Upper lobe of right lung (tissue), 1 donor: ENCODE measurements around the gene RIPOR3. TPM values are rescaled to one million over a fixed set of nuclear protein-coding genes. Genes with fewer than 3 reads are reported as not detected.
"Not testable (repeated sequence)": the region's sequence is repeated elsewhere in the genome, so short reads cannot be mapped to it uniquely, and the experiment has no call there.

Source experiments
- ATAC-seq: fragments of 200-7000 bp; cut with Tn5 transposase; one replicate; pipeline ENCODE4 v1.9.1; 2020; ENCODE audit warnings: mild to moderate bottlenecking, moderate library complexity
- DNase-seq: peaks from one replicate; pipeline ENCODE4 v3.0.0-alpha.2; 2020
- H3K27ac ChIP-seq: fragments of 200-600 bp; one replicate; pipeline ENCODE4 v1.8.0; 2022
- H3K27me3 ChIP-seq: fragments of 200-600 bp; one replicate; pipeline ENCODE4 v1.8.0; 2022; ENCODE audit warnings: mild to moderate bottlenecking
- H3K36me3 ChIP-seq: fragments of 200-600 bp; one replicate; pipeline ENCODE4 v1.8.0; 2022
- H3K4me1 ChIP-seq: fragments of 200-600 bp; one replicate; pipeline ENCODE4 v1.8.0; 2022
- H3K4me3 ChIP-seq: fragments of 200-600 bp; one replicate; pipeline ENCODE4 v1.8.0; 2022; ENCODE audit warnings: mild to moderate bottlenecking
- H3K9me3 ChIP-seq: fragments of 200-600 bp; one replicate; pipeline ENCODE4 v1.8.0; 2022
- intact Hi-C: fragments of 100-400 bp; cut with DNase I; formaldehyde crosslinking; loops from one replicate; pipeline ENCODE4 v1.11.0; 2022
- total RNA-seq: library from RNA; stranded (reverse); fragmentation: NEBNext Ultra II Directional; extraction: Animal tissue kit (Norgen Biotek cat#: 25700); gene quantifications from one replicate; pipeline ENCODE4 v1.2.1, GENCODE V29; 2021
- TF ChIP-seq, protein P1 (sequence below): fragments of 200-600 bp; IDR thresholded peaks from one replicate; pipeline ENCODE4 v1.8.0; 2022; ENCODE audit warnings: antibody characterized with exemption
- donor health status: DM: no; HTN: yes; CAD: no; lungs with severe emphysema.

The RIPOR3 gene
- total RNA-seq, 1 donor from 2014 or later, result 6.8 TPM

DNA sequence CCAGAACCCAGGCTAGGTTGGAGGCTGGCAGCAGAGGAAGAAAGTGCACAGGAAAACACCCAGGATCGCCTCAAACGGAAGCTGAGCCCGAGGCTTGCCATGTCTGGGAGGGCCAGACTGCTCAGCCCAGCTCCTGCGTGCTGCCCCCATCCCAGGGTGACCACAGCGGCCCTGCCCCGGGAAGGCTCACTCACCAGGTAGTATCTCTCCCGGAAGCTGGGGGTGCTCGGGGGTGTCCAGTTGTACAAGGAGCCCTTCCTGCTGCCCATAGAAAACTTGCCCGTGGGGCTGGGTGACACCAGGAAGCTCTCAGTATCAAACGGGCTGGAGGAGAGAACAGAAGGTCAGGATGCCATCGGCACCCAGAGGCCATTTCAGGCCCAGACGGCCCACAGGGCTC, 86.9 kb downstream of the RIPOR3 start:
- no peaks in the 10 kb centered on the region for H3K4me1 ChIP-seq
- no peaks in the 10 kb centered on the region for H3K9me3 ChIP-seq
- H3K27me3 ChIP-seq, result no peaks in the 10 kb centered on the region
- intact Hi-C loops, result no loop called here
- ATAC-seq (no peak), DNase-seq (no peak)
- TF ChIP-seq, protein P1, sequence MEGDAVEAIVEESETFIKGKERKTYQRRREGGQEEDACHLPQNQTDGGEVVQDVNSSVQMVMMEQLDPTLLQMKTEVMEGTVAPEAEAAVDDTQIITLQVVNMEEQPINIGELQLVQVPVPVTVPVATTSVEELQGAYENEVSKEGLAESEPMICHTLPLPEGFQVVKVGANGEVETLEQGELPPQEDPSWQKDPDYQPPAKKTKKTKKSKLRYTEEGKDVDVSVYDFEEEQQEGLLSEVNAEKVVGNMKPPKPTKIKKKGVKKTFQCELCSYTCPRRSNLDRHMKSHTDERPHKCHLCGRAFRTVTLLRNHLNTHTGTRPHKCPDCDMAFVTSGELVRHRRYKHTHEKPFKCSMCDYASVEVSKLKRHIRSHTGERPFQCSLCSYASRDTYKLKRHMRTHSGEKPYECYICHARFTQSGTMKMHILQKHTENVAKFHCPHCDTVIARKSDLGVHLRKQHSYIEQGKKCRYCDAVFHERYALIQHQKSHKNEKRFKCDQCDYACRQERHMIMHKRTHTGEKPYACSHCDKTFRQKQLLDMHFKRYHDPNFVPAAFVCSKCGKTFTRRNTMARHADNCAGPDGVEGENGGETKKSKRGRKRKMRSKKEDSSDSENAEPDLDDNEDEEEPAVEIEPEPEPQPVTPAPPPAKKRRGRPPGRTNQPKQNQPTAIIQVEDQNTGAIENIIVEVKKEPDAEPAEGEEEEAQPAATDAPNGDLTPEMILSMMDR, result no peak
- no peak overlapping the region for H3K4me3 ChIP-seq
- H3K36me3 ChIP-seq, result no peaks in the 10 kb centered on the region
- no peak overlapping the region for H3K27ac ChIP-seq

DNA sequence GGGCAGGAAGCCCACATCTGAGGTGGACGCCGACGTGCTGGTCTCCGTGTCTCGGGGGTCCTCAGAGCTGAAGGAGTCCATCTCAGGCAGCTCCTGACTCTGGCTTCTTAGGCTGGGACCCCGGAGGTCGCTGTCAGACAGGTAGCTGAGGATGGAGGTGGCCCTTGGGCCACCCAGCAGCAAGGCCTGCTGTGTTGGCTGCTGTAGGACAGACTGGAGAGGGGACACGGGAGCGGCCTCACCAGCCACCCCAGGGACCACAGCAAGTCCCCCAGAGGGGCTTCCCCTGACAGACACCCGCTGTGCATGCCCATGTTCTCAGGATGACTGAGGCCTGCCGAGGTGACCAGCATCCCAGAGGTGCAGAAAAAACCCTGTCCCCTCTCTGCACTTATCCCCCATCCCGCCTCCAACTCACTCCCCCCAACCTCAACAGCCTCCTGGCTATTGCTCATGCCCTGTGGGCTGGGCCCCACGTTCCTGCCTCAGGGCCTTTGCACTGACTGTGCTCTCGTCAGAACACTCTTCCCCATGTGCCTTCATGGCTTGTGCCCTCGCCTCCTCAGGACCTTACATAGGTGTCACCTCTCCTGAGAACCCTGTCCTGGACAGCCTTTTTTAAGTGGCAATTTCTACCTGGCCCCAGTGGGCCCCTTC, 88.8 kb downstream of the RIPOR3 start:
- TF ChIP-seq, protein P1, result no peak
- ATAC-seq (peak; percentile 9), DNase-seq (no peak)
- Histone ChIP-seq H3K27me3 (no peaks in the 10 kb centered on the region), H3K27ac (no peak overlapping the region), H3K9me3 (no peaks in the 10 kb centered on the region), H3K4me3 (no peak overlapping the region), H3K4me1 (no peaks in the 10 kb centered on the region), H3K36me3 (no peaks in the 10 kb centered on the region)
- intact Hi-C loops, result no loop called here

DNA sequence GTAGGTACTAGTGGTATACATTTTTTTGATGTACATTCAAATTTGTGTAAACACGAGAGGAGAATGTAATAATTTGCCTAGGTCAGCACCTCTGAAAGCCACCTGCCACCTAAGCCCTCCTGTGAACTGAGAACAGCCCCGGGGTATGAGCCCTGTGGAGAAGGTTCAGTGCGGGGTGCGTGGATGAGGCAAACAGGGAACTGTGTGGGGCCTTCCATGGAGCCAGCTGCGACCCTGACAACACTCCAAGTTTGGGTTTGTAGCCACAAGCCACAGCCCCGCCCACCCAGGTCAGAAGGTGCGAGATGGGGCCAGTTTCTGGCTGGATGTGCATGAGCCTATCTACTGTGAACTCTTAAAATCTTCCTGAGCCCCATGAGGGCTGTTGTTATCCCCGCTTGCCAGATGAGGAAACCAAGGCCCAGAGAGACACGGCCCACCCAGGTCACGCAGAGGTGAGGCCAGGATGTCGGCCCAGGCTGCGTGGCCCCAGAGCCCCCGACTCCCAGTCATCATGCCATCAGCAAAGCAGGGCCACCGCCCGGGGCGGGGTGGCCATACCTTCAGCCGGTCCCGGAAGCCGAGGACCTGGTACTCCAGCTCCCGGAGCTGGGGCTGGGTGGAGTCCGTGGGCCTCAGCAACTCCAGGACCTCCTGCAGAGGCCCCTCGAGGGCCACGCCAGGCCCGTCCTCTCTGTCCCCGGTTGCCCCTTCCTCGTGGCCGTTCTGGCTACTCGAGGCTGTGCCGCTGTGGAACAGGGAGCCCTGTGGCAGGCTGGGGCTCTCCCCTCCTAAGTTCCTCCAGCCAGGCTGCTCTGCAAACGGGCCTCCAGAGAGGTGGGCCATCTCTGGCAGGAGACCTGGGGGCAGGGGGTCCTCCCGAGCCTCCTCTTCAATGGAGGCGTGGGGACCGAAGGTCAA, 89.6 kb downstream of the RIPOR3 start:
- Histone ChIP-seq H3K36me3 (no peaks in the 10 kb centered on the region), H3K27me3 (no peaks in the 10 kb centered on the region), H3K4me3 (no peak overlapping the region), H3K9me3 (no peaks in the 10 kb centered on the region), H3K27ac (no peak overlapping the region), H3K4me1 (no peaks in the 10 kb centered on the region)
- peak; percentile 2 for ATAC-seq
- TF ChIP-seq, protein P1, result no peak
- DNase-seq, result no peak
- intact Hi-C loops, result no loop called here

DNA sequence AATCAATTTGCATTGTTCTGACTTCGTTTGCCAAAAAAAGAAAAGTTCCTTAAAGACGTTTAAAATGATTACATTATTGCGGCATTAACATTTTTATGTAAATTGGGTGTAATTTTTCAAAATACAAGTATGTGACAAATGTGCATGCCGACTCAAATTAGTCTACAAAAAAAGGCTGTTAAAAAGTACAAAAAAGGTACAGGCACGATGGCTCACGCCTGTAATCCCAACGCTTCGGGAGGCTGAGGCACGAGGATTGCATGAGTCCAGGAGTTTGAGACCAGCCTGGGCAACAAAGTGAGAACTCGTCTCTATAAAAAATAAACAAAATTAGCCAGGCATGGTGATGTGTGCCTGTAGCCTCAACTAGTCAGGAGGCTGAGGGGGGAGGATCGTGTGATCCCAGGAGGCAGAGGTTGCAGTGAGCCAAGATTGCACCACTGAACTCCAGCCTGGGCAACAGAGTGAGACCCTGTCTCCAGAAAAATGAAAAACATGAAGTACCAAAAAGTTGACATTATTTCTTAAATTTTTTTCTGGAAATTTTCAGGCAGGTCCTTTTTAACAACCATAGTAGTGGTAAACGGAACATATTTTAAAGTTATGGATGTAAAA, 91.0 kb downstream of the RIPOR3 start:
- no peak for DNase-seq
- no peaks in the 10 kb centered on the region for H3K27me3 ChIP-seq
- H3K36me3 ChIP-seq, result no peaks in the 10 kb centered on the region
- no peak for ATAC-seq
- H3K27ac ChIP-seq, result no peak overlapping the region
- intact Hi-C loops, result no loop called here
- H3K4me3 ChIP-seq, result no peak overlapping the region
- TF ChIP-seq, protein P1, result no peak
- H3K4me1 ChIP-seq, result no peaks in the 10 kb centered on the region
- no peaks in the 10 kb centered on the region for H3K9me3 ChIP-seq

DNA sequence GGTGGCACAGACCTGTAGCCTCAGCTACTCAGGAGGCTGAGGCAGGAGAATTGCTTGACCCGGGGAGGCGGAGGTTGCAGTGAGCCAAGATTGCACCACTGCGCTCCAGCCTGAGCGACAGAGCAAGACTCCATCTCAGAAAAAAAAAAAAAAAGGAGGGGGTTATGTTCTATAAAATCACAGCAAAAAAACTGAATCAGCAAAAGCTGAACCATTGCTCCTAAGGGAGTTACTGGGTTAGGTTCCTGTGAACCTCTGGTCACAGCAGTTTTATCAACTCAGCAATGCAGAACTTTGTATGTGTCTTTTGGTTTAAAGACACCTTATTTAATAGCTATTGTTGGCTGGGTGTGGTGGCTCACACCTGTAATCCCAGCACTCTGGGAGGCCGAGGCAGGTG, 92.6 kb downstream of the RIPOR3 start:
- H3K4me3 ChIP-seq, H3K36me3 ChIP-seq, DNase-seq, intact Hi-C loops, H3K4me1 ChIP-seq, H3K9me3 ChIP-seq, ATAC-seq, H3K27ac ChIP-seq, H3K27me3 ChIP-seq: not testable (repeated sequence)

DNA sequence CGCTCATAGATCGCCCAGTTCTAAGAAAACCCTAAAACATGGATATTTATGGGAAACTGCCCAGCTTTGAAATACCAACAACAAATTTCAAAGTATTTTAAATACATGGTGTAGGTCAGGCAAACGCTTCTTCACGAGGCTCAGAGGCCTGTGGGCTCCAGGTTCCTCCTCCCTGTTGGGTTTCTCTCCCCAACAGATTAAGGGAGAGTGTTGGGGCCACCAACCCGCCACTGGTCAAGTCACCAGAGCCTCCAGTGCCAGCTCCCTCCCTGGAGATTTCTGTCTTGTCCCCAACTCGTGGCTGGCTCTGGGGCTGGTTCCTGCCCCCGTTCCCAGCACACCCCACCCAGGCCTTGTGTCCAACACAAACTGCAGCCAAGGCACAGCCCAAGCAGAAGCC, 93.3 kb downstream of the RIPOR3 start:
- H3K4me3 ChIP-seq, result no peak overlapping the region
- no peak for ATAC-seq
- TF ChIP-seq, protein P1, result no peak
- no peak overlapping the region for H3K27ac ChIP-seq
- H3K4me1 ChIP-seq, result peaks cover 9% of the 10 kb centered on the region
- intact Hi-C loops, result no loop called here
- no peaks in the 10 kb centered on the region for H3K36me3 ChIP-seq
- no peaks in the 10 kb centered on the region for H3K9me3 ChIP-seq
- DNase-seq, result no peak
- no peaks in the 10 kb centered on the region for H3K27me3 ChIP-seq
